NT2/D1 (cell line): ENCODE measurements around the gene GGA2.

ENCODE experiments used
- YY1 ChIP-seq: IDR thresholded peaks from 2 replicates; pipeline ENCODE4 v1.6.1; 2011; ENCODE audit not compliant: insufficient read length, insufficient read depth
- ZNF274 ChIP-seq: IDR thresholded peaks from 2 replicates; pipeline ENCODE4 v1.6.1; 2011; ENCODE audit warnings: mild to moderate bottlenecking, low read depth, low read length

DNA sequence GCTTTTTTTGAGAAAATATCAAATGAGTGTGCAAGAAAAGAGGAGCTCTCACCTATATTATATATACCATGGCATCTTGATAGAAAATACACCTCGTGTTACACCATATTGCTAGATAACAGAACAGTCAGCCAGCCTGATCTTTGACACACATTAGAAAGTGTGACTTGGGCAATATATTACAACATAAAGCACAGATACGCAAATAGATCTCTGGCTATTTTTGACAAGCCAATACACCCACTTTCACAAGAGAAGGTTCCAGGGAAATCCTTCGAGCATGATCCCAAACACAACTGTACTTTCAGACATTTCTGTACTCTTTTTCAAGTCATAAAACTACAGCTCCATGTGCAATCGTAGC lies 9.4 kb downstream of the GGA2 start:
- TF ChIP-seq ZNF274 = no peak
- TF ChIP-seq YY1 = no peak
